OCI-LY3 (cell line): Measurements from ENCODE around the gene LUZP2.

Source experiments
- EZH2phosphoT487 ChIP-seq: fragments of 200-600 bp; shearing (Covaris generic); IDR thresholded peaks from 2 replicates; pipeline ENCODE4 v1.6.1; 2018; ENCODE audit warnings: antibody characterized with exemption, mixed run types, low read depth
- TF ChIP-seq, protein P1 (sequence below): fragments of 200-600, 300-600 bp; sonication (generic); IDR thresholded peaks from 2 replicates; pipeline ENCODE4 v1.5.1; 2014; ENCODE audit warnings: antibody characterized with exemption, low read length, low read depth

GRCh38 chr11:24819863-24820434, 323.1 kb downstream of the LUZP2 start:
- TF ChIP-seq, protein P1, sequence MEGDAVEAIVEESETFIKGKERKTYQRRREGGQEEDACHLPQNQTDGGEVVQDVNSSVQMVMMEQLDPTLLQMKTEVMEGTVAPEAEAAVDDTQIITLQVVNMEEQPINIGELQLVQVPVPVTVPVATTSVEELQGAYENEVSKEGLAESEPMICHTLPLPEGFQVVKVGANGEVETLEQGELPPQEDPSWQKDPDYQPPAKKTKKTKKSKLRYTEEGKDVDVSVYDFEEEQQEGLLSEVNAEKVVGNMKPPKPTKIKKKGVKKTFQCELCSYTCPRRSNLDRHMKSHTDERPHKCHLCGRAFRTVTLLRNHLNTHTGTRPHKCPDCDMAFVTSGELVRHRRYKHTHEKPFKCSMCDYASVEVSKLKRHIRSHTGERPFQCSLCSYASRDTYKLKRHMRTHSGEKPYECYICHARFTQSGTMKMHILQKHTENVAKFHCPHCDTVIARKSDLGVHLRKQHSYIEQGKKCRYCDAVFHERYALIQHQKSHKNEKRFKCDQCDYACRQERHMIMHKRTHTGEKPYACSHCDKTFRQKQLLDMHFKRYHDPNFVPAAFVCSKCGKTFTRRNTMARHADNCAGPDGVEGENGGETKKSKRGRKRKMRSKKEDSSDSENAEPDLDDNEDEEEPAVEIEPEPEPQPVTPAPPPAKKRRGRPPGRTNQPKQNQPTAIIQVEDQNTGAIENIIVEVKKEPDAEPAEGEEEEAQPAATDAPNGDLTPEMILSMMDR, result no peak
- TF ChIP-seq EZH2phosphoT487, result no peak
